Spinal cord (tissue), 10 donors: ENCODE results near the gene MAP3K7CL. TPM values are rescaled to one million over a fixed set of nuclear protein-coding genes. Genes with fewer than 3 reads are reported as not detected.

Source experiments
- DNase-seq, 6 donors: peaks; one replicate each; pipeline versions ENCODE4 v3.0.0 to v3.0.0-alpha.2; 2013 to 2015; ENCODE audit warnings: low spot score in 6 of 6, low read depth in 4 of 6
- H3K27ac ChIP-seq: one replicate; pipeline ENCODE4 v1.5.1; 2013; ENCODE audit warnings: low read depth, low read length, control low read depth
- H3K27me3 ChIP-seq: one replicate; pipeline ENCODE4 v1.6.1; 2013; ENCODE audit warnings: low read length; ENCODE audit not compliant: control insufficient read depth, insufficient read depth
- H3K36me3 ChIP-seq: one replicate; pipeline ENCODE4 v1.6.1; 2013; ENCODE audit warnings: low read length; ENCODE audit not compliant: control insufficient read depth, insufficient read depth
- H3K4me1 ChIP-seq: one replicate; pipeline ENCODE4 v1.6.1; 2013; ENCODE audit warnings: low read length; ENCODE audit not compliant: control insufficient read depth, insufficient read depth
- H3K4me3 ChIP-seq: one replicate; pipeline ENCODE4 v1.5.1; 2013; ENCODE audit warnings: low read depth, low read length, control low read depth
- H3K9me3 ChIP-seq: one replicate; pipeline ENCODE4 v1.6.1; 2013; ENCODE audit warnings: low read length; ENCODE audit not compliant: control insufficient read depth, insufficient read depth
- WGBS: methylation state at CpG from one replicate; pipeline ENCODE4 v1.1.5; 2013; ENCODE audit warnings: missing lambda C conversion rate; ENCODE audit not compliant: insufficient coverage; 5-methylcytosine and 5-hydroxymethylcytosine counted together
- polyA plus RNA-seq, 2 donors: library from polyadenylated mRNA; unstranded; fragments of 120-200 nt; gene quantifications; one replicate each; pipeline ENCODE4 v1.2.1, GENCODE V29; 2013; ENCODE audit not compliant: insufficient read length in 2 of 2
- total RNA-seq, 2 donors: library from RNA; depleted of rRNA in 1 of 2; stranded (reverse); fragments of 120-200 nt in 1 of 2; fragments of >200 nt in 1 of 2; gene quantifications; one replicate each; pipeline versions ENCODE4 v1.2.3 to v1.2.4, GENCODE V29; 2013 to 2014
- donor health status: healthy.

MAP3K7CL gene
- total and polyA plus RNA-seq, 4 donors: 2.9 to 5.4 (median 4.2) TPM

DNA sequence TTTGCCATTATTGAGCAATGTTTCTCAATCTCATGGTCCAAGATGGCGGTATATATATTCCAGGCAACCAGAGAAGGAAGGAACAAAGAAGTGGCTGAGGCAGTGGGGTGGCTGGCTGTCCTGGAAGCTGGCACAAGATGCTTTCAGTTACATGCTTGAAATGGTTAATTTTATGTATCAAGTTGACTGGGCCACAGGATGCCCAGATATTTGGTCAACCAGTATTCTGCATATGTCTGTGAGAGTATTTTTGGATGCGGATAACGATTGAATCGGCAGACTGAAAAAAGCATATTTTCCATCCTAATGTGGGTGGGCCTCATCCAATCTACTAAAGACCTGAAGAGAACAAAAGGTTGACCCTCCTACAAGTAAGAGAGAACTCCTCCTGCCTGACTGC is 55.2 kb downstream of the MAP3K7CL start:
- 100% methylated on average over 1 of the region's 4 CpGs for WGBS
- Histone ChIP-seq H3K27me3 (no peaks in the 10 kb centered on the region), H3K9me3 (no peaks in the 10 kb centered on the region), H3K27ac (no peak overlapping the region), H3K36me3 (no peaks in the 10 kb centered on the region), H3K4me1 (no peaks in the 10 kb centered on the region), H3K4me3 (no peak overlapping the region)
- no peak for DNase-seq

DNA sequence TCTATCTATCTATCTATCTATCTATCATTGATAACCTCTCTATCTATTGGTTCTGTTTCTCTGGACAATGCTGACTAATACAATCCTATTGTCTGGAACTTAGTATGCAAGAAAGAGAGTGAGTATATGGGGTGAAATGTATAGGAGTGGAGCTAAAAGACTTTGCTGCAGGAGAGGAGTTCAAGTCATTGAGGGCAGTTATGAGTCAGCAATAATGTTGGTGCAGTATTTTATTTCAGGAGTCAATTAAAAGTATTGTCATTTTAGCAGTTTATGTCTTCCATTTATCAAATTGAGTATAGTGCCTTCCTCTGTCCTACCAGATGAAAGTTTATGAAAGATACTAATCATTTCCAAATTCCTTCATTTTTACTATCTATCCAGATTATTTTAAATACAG is 55.8 kb downstream of the MAP3K7CL start:
- Histone ChIP-seq H3K9me3 (no peaks in the 10 kb centered on the region), H3K27ac (no peak overlapping the region), H3K27me3 (no peaks in the 10 kb centered on the region), H3K4me1 (no peaks in the 10 kb centered on the region), H3K36me3 (no peaks in the 10 kb centered on the region), H3K4me3 (no peak overlapping the region)
- DNase-seq: no peak

DNA sequence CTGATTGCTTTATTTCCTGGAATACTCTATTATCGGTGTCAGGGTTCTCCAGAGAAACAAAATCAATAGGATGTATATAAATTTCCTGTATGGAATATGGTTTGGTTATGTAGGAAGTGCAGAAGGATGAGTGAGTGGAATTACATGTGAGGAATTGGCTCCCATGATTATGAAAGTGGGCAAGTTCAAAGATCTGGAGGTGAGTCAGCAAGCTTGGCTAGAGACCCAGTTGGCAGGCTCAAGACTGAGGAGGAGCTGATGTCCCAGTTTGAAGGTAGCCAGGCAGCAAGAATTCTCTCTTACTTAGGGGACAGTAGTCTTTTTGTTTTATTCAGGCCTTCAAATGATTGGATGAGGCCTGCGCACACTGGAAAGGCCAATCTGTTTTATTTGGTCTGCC is 57.5 kb downstream of the MAP3K7CL start:
- Histone ChIP-seq H3K4me1 (no peaks in the 10 kb centered on the region), H3K4me3 (no peak overlapping the region), H3K27me3 (no peaks in the 10 kb centered on the region), H3K27ac (no peak overlapping the region), H3K36me3 (no peaks in the 10 kb centered on the region), H3K9me3 (no peaks in the 10 kb centered on the region)
- 60% methylated on average over 1 of the region's 2 CpGs for WGBS
- peak in 3 of 6 donors; percentile 14 to 65 (median 16) for DNase-seq

GRCh38 chr21:29189353-29189752 is 58.9 kb downstream of the MAP3K7CL start:
- Histone ChIP-seq H3K27ac (no peak overlapping the region), H3K4me1 (peaks cover 3% of the 10 kb centered on the region), H3K9me3 (no peaks in the 10 kb centered on the region), H3K36me3 (no peaks in the 10 kb centered on the region), H3K4me3 (no peak overlapping the region), H3K27me3 (no peaks in the 10 kb centered on the region)
- 94% methylated on average over 2 of the region's 2 CpGs for WGBS
- DNase-seq: no peak

DNA sequence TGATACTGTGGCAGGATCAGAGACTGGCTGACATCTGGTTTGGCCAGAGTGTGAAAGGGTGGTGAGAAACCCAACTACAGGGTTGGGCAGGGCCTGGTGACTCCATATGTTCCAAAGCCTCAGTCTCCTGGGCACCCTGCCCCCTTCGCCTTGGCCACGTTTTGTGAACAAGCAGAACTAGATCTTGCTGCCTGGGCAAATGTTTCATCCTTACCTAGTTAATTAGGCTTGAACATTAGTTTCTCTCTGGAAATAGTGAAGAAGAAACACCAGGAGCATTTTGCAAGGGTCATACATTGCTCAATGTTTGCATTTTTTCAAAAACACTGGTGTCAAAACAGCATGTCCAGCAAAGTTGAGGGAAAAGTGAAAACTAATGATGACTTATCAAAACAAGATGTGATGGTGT is 60.5 kb downstream of the MAP3K7CL start:
- no peak for DNase-seq
- Histone ChIP-seq H3K9me3 (no peaks in the 10 kb centered on the region), H3K27me3 (no peaks in the 10 kb centered on the region), H3K4me1 (peaks cover 3% of the 10 kb centered on the region), H3K27ac (no peak overlapping the region), H3K36me3 (no peaks in the 10 kb centered on the region), H3K4me3 (no peak overlapping the region)
- WGBS: 93% methylated on average over 2 of the region's 2 CpGs

- Histone ChIP-seq H3K9me3 (no peaks in the 10 kb centered on the region), H3K27me3 (no peaks in the 10 kb centered on the region), H3K27ac (no peak overlapping the region), H3K4me1 (peaks cover 3% of the 10 kb centered on the region), H3K4me3 (peak overlapping the region; percentile 34), H3K36me3 (no peaks in the 10 kb centered on the region)
- WGBS: 44% methylated on average over 6 of the region's 10 CpGs
- DNase-seq: peak in 2 of 6 donors; percentile 34 to 49
Measured at GRCh38 chr21:29193072-29193471, 62.6 kb downstream of the MAP3K7CL start.

DNA sequence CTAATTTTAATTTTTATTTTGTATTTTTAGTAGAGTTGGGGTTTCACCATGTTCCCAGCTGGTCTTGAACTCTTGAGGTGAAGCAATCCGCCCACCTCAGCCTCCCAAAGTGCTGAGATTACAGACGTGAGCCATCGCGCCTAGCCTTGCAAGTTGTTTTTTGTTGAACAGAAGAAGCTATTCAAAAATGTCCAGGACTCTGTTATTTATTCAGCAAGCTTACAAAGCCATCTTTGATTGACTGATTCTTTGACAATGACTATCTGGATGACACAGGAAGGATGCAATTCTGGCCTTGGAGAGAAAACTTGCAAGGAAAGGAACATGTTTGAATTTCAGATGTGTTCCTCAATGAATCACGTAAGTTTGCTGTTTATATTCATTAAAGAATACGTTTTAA is 63.5 kb downstream of the MAP3K7CL start:
- H3K9me3 ChIP-seq: no peaks in the 10 kb centered on the region
- peaks cover 3% of the 10 kb centered on the region for H3K4me1 ChIP-seq
- WGBS: no CpG with 5 or more reads among the region's 6 CpGs
- H3K4me3 ChIP-seq: no peak overlapping the region
- no peak for DNase-seq
- H3K27me3 ChIP-seq: no peaks in the 10 kb centered on the region
- no peak overlapping the region for H3K27ac ChIP-seq
- no peaks in the 10 kb centered on the region for H3K36me3 ChIP-seq

DNA sequence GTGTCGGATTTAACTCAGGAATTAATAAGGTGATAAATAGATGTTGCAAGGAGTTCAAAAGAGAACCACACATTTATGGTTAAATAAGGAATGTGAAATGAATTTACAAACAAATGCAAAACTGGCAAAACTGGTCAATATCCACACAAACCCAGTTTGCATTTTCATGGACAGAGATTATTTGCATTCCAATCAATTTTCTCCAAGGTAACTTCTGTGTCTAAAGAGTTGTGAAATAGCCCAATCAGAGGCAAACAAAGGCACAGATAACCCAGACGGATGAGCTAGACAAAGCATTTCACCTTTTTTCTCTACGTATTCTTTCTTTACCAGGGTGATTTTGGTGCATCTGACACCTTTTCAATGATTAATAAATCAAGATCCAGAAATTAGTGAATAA is 63.9 kb downstream of the MAP3K7CL start:
- Histone ChIP-seq H3K36me3 (no peaks in the 10 kb centered on the region), H3K27me3 (no peaks in the 10 kb centered on the region), H3K4me1 (peaks cover 3% of the 10 kb centered on the region), H3K4me3 (no peak overlapping the region), H3K27ac (no peak overlapping the region), H3K9me3 (no peaks in the 10 kb centered on the region)
- WGBS: no CpG with 5 or more reads among the region's 3 CpGs
- DNase-seq: no peak

DNA sequence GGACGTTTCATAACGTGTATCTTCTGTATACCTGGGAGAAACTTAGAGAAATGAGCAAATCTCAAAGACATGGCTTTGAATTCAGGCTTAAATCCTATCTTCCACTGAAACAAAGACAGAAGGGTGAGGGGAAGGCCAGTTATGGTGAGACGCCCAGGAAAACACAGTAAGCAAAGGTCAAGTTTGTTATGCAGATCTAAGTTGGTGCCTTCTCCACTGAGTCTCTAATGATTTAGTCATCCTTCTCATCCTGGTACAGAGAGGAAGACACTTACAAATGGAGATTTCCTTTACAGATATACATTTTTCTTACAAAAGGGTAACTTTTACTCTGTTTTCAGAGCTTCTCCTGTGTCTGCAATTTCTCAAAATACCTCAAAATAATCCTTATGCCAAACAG is 64.4 kb downstream of the MAP3K7CL start:
- WGBS: no CpG with 5 or more reads among the region's 3 CpGs
- Histone ChIP-seq H3K36me3 (no peaks in the 10 kb centered on the region), H3K9me3 (no peaks in the 10 kb centered on the region), H3K4me3 (peak overlapping the region; percentile 7), H3K27ac (peak overlapping the region; percentile 79), H3K27me3 (no peaks in the 10 kb centered on the region), H3K4me1 (peaks cover 3% of the 10 kb centered on the region)
- DNase-seq: no peak

DNA sequence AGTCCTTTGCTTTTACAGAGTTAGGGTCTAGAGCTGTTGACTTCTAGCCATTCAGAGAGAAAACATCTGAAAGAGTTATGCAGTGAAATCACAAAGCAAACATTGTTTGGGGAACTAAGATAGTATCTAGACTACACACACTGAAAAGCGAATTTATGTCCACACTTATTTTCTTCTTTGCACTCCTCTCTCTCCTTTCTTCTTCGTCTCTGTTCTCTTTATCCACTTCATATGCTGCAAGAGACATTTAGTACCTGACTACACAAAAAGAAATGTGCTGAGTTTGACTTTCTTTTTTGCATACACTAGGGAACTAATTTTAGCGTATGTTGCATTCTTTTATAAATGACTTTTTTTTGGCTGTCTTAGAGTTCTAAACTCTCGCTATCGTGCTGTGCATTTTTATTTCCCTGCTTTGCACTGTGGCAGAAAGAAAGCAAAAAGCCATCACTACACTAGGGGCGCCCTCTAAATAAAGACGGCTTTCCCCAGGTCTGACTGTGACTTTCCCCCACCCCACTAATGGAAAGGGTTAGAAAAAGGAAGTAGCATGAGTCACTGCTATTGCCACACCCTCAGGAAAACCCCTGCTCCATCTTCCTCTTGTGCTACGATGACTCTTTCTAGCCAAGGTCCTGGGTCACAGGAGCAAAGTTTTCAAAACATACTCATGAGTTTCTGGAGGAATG is 65.7 kb downstream of the MAP3K7CL start:
- peak overlapping the region; percentile 79 for H3K27ac ChIP-seq
- peak in 2 of 6 donors; percentile 28 to 50 for DNase-seq
- H3K36me3 ChIP-seq: no peaks in the 10 kb centered on the region
- H3K27me3 ChIP-seq: no peaks in the 10 kb centered on the region
- H3K4me1 ChIP-seq: peaks cover 3% of the 10 kb centered on the region
- 80% methylated on average over 1 of the region's 8 CpGs for WGBS
- H3K9me3 ChIP-seq: peaks cover 5% of the 10 kb centered on the region
- H3K4me3 ChIP-seq: no peak overlapping the region
